ENCODE results near the gene FAM234B.
"Not testable (repeated sequence)": the region's sequence is repeated elsewhere in the genome, so short reads cannot be mapped to it uniquely, and the experiment has no call there.

Gene FAM234B

DNA sequence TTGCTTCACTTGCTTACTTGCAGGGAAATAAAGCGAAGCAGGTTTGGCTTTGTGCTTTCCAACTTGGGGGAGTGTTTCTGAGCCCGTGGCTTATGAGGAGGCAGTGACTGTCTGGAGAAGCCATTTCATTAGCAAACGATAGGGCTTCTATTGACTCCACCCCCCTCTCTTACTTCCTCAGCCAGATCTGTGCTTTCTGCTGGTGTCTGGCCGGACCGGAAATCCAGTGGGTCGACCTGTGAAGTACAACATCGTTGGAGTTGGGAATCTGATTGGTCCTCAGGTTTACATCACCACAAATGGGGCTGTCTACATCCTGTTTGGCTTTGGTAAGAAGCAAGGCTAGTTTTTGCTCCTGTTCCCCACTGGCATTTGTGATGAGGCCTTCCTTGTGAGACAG lies 22.3 kb downstream of the FAM234B start:
- no peak for DNase-seq

DNA sequence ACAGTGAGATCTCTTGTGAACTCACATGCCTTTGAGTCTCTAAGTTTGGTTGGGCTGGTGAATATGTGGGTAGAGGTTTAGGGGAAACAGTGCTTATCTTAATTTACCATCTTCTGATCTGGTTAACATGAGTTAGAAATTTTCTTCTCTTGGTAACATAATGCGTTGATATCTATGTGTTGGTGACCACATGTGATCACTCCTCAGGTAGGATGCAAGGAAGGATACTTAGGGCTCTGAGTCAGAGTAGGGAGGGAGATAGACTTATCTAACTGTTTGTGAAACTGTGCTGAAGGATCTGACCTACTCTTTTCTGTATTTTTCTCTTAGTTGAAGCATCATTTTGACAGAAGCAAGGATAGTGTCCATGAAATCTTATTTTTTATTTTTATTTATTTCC lies 23.1 kb downstream of the FAM234B start:
- DNase-seq = no peak

DNA sequence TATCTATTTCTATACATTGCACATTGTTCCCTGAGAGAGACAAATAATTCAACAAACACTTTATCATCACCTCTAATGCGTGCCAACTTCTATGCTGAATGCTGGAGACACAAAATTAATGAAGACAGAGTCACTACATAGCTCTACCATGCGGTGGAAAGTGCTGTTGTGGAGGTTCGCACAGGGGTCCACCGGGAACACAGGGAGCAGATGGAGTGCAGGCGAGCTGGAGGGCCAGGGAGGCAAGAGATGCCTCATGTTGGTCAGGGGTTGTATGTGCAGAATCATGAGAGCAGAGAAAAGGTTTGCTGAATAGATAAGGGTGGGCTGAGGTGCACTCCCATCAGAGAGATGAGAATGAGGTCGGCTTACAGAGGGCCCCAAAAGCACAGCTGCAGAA lies 25.2 kb downstream of the FAM234B start:
- DNase-seq = no peak

DNA sequence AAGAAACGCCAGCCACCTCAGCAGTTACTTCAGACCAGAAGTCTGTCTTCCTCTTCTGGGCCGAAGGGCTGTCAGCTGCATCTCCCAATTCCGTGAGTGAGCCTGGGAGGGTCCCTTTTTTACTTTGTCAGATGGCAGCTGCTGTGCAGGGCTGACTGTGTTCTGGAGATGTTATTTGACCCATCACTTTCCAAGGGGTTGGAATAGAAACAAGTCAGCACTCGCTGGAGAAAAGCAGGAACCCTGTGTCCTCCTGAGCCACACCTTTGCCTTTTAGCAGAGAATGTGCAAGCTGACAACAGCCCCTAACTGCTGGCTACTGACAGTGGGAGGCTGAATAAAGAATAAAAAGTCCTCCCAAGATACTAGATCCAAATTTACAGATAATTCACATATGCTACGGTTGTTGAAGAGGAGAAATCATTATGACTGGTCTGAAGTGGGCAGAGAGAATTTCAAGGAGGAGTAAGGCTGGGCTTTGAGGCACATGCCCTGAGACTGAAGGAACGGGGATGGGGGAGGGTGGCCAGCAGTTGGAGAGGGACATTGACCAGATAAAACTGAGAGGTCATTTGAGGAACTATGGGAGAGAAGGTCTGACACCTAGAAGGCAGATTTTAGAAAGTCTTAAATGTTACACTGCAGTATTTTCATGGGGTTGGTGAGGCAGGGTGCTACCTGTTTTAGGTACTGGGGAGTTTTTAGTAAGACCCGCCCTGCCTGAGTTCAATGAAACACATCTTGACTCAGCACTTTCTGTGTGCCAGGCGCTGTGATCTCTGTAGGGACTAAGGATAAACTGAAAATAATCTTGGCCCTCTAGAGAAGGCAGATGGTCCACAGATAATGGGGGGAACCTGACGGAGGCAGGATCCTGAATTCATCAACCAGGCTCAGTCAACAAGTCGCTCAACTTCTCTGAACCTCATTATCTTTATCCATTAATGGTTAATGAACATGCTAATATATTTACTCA lies 27.4 kb downstream of the FAM234B start:
- no peak for DNase-seq

DNA sequence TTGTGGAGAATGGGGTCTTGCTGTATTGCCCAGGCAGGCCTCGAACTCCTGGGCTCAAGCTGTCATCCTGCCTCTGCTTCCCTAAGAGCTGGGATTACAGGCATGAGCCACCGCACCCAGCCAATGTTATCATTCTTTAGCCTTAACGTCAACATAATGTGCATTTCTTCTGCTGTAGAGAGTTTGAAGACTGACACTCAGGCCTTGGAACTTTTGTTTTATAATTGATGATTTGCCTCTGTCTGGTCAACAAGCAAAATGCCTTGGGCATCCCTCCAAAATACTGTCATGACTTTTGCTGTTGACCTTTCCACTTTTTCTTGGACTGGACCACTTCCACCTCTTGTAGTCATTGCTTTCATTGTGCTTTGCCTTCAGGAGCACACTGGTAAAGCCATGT lies 29.0 kb downstream of the FAM234B start:
- no peak for DNase-seq

DNA sequence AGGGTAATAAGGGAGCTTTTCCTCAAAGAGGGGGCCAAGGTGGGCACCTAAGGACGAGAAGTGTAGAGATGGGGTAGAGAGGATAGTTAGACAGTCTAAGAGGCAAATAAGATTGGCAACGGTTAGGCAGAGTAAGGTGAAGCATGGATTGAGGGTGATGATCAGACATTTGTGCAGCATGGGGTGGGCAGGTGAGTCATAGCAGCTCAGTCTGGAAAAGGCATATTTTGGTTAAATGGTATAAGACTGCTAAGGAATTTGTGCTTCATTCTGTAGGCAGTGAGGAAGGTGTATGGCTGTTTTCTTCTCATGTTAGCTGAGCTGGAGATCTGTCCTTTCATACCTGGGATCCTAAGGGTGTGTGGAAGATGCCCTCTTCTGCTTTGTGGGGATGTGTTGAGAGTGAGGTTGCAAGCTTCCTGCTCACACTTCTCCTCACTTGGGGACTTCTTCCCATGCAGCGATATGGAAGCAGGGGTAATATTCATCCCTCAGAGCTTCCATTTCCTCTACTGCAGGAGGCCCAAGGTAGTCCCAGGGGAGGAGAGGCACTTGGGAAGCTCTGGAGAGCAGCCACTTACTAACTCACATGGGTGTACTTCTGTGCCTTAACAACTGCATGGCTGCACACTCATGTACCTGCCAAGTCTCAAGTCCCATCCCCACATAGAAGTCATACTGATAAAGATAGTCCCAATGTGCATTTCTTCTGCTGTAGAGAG lies 30.4 kb downstream of the FAM234B start:
- DNase-seq = no peak

DNA sequence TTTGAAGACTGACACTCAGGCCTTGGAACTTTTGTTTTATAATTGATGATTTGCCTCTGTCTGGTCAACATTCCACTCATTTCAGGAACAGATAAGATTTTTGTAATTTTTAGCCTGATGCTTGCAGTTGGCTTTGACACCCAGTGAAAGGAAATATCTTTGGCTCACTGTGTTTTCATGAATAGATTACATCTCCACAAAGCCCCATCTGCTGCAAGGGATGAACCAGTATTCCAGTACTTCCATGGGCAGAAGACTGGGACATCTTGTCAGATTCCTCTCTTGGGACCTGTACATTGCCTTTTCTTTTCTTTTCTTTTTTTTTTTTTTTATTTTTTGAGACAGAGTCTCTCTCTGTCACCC lies 30.9 kb downstream of the FAM234B start:
- no peak for DNase-seq

DNA sequence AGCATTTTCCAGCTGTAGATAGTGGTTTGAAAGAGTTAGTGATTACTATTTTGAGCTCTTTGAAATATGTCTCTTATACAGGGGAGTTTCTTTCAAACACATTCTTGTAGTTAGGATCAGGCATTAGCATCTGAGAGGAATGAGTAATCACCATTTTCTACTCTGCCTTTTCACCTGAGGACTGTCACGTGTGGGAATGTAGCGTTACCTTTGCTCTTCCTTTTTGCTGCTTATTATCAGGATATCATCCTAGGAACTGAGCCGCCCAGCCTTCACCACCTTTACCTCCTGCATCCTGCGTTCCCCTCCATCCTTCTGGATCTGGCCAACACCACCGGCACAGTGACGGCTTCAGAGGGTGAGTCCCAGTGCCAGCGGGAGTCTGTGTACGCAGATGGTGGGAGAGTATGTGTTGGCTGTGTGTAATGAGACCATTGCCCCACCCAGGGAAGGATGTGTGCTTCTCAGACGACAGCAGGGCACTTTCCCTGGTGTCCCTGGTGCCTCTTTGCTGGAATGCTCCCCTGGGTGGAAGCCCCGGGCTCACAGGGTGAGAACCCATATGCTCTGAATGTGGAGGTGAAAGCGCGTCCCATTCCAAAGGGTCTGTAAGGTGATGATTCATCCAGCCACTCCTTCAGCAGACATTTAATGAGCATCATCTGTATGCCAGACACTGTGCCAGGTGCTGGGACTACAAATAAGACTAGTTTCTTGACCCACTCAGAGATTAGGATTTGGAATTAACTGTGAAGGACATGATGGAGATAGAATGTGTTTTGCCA lies 31.8 kb downstream of the FAM234B start:
- no peak for DNase-seq

DNA sequence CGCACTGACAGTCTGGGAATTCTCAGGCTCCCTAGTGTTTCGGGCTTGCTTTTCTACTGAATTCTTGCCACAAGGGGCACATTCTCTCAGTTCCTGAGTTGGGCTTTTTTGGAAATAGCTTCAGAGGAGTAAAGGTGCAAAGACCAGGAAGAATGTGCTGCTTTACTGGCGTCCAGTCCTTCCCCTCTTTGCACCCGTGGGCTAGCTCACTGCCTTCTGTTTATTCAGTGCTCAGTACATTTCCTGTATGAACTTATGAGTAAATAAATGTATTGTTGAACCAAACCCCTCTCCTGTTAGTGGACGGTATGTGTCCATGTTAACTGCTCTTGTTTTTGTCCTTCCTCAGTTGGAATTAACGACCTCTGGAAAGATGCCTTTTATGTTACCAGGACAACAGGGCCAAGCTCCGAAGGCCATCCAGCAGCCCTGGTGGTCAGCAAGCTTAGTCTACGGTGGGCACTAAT lies 35.3 kb downstream of the FAM234B start:
- DNase-seq = peak; percentile 84

DNA sequence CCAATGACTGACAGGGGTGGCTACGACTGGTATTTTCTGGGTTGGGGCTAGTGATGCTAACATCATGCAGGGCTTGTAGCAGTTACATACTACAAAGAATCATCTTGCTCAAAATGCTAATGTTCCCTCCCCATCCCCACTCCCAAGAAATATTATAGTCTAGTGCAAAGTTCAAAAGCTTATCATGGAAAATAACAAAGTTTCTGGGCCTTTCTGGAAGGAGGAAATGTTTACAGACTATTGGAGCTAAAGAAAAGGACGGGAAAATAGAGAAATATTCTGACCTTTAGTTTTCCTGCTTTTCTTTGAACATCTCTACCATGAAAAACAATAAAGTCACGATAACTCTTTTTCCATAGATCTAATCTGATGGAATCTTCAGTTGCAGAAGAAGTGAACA lies 36.1 kb downstream of the FAM234B start:
- DNase-seq = no peak

DNA sequence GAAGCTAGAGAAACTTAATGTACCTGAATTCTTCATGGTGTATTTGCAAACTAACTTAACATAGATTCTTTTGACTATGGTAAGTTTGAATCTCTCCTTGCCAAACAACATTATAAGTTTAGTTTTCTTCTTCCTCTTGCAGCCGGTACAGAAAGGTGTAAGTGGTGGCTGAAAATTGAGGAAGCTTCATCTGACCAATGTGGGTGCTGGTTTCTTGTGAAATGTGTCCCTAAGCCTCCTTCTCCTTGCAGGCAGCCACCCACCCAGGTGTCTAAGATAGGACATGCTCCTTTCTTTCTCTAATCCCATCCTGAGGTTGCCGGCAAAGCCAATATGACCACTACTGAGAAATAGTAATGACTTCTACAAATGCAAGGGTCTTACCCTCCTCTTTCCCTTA lies 38.7 kb downstream of the FAM234B start:
- no peak for DNase-seq

DNA sequence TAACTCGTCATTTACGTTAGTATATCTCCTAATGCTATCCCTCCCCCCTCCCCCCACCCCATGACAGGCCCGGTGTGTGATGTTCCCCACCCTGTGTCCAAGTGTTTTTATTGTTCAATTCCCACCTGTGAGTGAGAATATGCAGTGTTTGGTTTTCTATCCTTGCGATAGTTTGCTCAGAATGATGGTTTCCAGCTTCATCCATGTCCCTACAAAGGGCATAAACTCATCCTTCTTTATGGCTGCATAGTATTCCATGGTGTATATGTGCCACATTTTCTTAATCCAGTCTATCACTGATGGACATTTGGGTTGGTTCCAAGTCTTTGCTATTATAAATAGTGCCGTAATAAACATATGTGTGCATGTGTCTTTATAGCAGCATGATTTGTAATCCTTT lies 39.5 kb downstream of the FAM234B start:
- not testable (repeated sequence) for DNase-seq

DNA sequence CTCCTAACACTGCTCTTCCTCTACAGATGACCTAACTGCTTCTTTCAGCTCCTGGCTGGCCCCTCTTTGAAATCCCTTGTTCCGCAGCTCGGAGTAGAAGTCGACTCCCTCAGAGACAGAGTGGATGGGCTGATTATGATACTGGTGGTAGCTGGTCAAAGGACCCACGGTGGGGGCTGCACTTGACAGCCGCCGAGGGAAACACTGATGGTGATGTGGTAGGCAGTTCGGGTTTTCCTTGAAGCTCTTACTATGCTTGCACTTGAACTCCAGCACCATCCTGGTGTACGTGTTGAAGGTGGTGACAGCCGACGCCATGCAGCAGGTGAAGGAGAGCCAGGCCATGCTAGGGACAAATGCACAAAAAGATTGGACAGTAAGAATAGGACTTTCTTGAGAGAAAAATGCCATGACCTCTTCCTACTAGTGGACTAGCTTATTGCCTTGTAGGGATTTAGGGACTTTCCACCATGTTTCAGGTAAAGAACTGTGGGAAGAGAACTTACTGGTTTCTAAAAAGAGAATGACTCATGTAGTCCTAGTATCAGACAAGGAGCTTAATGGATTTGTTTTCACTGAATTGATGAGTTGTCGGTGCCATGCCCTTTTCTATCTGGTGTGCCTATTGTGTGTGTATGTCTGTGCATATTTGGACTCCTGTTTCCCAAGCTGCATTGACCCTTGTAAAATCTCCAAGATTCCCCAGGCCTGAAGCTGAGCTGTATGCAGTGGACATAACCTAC lies 40.9 kb downstream of the FAM234B start:
- no peak for DNase-seq

DNA sequence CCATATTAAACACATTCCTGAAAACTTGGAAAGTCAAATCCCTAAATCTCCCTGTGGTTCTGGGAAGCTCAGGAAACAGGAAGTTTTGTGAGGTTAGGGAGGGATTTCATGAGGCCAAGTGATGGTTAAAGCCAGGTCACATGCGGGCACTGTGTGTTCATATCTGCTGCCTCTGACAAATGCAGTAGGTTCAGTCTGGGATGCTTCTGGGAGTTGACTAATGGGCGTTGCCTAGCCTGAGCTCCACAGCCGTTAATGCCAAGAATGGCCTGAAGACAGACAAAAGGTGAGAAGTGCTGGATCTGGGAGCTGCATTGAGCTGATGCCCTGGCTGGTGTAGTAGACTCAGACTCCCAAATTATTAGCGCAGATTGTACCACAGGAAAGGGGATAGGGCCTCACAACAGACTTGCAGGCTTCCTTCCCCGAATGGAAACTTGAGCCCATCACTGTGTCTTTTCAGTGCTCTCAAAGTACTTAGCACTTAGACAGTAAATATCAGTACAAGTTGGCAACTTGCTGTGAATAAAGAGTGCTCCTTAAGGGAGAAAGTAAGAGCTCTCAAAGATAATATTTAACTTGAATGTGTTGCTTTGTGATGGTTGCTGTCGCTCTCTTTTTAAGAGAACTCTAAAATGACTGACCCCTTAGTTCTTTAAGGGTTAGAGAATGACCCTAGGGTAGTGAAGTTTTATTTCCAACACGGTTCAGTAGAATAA lies 41.9 kb downstream of the FAM234B start:
- DNase-seq = no peak

DNA sequence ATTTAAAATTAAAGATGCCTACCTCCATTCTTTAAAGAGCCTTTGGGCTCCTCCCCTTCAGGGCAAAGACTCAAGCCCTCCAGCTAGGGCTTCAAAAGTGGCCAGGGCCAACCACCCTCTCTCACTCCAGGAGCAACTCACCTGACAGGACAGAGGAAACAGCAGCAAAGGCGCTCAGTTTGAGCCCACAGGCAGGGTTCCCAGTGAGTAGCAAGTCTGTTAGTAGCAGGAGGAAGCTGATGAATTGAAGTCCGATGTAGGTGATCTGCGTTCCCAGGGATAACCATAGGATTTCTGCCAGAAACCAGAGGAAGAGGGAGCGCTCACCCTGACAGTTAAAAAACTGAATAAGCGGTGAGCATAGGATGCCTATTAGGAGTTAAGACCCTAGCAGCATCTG lies 43.6 kb downstream of the FAM234B start:
- DNase-seq = no peak

DNA sequence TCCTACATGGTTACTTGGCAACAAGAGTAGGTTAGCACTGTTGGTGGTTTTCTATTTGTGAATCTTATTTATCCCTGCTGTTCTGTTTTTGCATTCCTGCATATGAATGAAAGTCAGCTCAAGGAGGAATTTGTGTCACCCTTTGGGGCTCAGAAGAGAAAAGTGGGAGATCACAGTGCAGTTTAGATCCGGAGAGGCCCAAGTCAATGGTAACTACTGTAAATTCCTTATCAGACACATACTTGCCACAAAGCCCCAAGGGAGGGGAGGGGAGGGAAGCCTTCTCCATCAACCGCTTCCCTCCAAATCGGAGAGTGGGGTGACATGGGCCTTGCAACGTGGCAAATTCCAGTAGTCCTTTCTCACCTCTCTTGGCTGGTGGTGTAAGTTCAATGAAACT lies 44.3 kb downstream of the FAM234B start:
- DNase-seq = no peak

DNA sequence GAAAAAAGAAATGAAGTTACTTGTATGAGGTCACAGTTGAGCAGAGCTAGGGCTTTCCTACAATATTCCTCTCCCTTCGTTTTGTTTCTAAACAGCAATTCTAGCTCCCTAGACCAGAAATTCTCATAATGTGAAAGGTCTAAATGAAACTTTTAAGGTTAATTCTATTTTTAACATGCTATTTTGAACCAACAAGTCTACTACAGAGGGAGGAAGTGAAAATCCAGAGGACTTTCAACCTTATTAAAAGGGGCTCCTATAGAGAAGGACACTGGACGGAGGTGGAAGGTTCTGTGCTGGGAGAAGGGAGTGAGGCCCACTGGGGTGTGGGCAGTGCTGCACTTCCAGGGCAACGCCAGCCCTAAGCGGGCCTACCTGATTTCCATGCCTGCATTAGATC lies 45.9 kb downstream of the FAM234B start:
- DNase-seq = no peak

DNA sequence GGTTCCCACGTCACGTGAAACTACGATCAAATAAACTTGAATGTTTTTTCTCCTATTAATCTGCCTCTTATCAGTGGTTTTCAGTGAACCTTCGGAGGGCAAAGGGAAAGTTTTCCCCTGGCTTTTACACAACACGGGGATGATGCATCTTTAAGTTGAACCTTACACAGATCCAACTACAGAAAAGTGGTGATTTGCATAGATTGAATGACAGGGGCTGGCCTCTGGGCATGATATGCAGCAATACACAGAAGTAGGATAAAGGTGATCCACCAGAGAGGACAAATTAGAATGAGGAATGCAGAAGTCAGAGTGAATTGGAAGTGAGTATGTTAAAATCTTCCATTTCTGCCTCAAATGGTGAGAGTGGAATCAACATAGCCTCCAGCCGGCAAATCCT lies 47.7 kb downstream of the FAM234B start:
- no peak for DNase-seq

DNA sequence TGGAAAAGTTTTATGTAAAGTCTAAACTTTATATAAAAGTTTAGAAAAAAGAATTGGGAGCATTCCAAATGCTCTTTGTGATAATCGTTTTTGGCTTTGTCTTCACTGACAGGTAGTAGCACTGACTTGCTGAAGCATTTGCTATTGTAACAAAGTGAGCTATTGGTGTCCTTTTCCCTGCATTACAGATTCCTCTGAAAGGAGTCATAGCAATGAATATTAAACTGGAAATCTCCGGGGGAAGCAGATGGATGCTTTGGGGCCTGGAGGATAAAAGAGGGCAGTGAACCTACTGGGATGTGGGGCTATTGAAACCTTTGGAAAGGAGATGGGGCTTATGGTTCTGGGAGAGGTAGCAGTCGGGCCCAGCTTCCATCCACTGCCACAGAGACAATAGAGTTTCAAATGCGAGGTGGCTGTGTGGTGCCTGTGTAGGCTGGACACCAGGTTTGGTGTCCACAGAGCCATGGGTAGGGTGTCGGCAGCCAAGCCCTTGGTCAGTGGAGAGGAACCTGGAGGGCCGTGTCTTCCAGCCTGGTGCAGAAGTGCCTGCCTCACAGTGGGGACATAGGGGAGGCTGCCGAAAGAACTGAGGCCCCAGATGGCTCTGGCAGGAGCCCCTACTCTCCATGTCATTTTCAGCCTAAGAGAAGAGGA lies 49.1 kb downstream of the FAM234B start:
- no peak for DNase-seq

DNA sequence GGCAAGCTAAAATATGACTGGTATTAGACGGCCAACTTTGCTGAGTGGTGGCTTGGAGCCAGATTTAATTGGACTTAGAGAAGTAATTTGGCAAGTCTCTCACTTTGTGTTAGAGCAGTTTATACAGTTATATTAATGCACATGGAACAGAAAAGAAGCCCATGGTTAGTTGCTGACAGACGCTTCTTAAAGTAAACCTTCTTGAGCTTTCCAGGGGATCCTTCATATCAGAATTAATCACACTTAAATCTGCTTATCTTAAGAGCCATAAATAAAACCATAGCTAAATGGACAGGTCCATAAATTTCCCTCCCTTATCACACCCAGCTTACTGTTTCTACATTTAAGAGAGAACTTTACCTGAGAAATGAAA lies 49.7 kb downstream of the FAM234B start:
- DNase-seq = no peak

DNA sequence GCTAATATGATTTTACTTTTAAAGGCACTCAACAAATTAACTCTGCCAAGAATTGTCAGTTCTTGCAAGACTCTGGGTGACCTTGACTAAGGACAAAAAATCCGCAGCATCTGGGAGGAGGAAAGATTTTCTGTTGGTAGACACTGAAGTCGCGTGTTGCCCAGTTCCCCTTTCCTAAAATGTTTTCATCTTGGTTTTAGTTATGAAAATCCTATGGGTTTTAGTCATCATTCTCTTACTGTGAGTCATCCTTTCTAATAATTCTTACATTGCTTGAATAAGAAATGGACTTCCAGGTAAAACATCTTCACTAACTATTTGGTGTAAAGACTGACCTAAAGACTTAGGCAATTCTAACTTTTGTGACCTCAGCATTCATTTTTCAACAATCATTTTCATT lies 50.2 kb downstream of the FAM234B start:
- DNase-seq = no peak
